ENCODE measurements around the gene SPINT2. TPM values are rescaled to one million over a fixed set of nuclear protein-coding genes. Genes with fewer than 3 reads are reported as not detected.

Gene SPINT2
- polyA plus RNA-seq, 1 donor (not counting 4 experiments of a cell fraction or from before 2014, with no cell fraction given) = 363 TPM

DNA sequence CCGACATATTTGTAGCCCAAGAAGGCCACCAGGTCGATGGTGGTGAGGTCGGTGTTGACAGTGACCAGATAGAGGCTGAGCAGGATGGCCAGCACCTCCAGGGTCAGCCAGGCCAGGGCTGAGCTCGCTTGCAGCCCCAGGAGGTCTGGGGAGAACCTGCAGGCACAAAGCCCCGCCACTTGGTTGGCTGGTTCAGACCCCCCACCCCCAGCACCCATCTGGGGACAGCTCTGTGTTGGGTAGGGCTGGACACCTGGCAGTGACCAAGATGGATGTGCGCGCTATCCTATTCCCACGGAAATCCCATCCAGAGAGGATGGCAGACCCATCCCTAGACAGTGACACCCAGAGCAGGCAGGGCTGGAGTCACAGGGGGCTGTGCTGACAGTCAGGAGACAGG is 43.2 kb downstream of the SPINT2 start:
- Histone ChIP-seq H3K27ac (ENCODE audit: control insufficient read depth, insufficient read depth, low read length) (no peak overlapping the region), H3K79me2 (ENCODE audit: control insufficient read depth, insufficient read depth, low read length) (peaks cover 22% of the 10 kb centered on the region), H2AFZ (ENCODE audit: control insufficient read depth, low read length) (no peak overlapping the region), H3K9me3 (ENCODE audit: control insufficient read depth, low read depth, low read length) (no peaks in the 10 kb centered on the region), H3K36me3 (ENCODE audit: control insufficient read depth in 2 of 2, extremely low read depth in 1 of 2, insufficient read depth in 2 of 2, low read length in 2 of 2) (peaks cover 6 to 30% of the 10 kb centered on the region in 2 experiments), H3K4me1 (ENCODE audit: control insufficient read depth, extremely low read depth, insufficient read depth, low read length) (peaks cover 23% of the 10 kb centered on the region), H3K27me3 (ENCODE audit: control insufficient read depth, extremely low read depth, insufficient read depth, low read length) (no peaks in the 10 kb centered on the region), H3K9ac (ENCODE audit: control insufficient read depth, extremely low read depth, insufficient read depth, low read length) (no peak overlapping the region), H3K9me1 (ENCODE audit: control insufficient read depth, extremely low read depth, insufficient read depth, low read length) (no peaks in the 10 kb centered on the region), H3K4me3 (ENCODE audit: control insufficient read depth in 2 of 3, extremely low read depth in 1 of 3, insufficient read depth in 2 of 3, low read depth in 1 of 3, low read length in 3 of 3) (no peak overlapping the region), H3K4me2 (ENCODE audit: control insufficient read depth, extremely low read depth, insufficient read depth, low read depth, low read length) (no peak overlapping the region), H4K20me1 (ENCODE audit: control insufficient read depth, extremely low read depth, insufficient read depth, low read length) (no peaks in the 10 kb centered on the region)
- DNase-seq (ENCODE audit: low read depth, low spot score) = no peak
- dilution Hi-C loops (cut with MboI; ENCODE audit: extremely low pct_ligation_motif_present, low sequenced_read_pairs) = no loop called here
- no peak for TF ChIP-seq CTCF (optimal IDR thresholded peaks at IDR 0.05 in 1 of 3, IDR thresholded peaks at IDR 0.05 in 1 of 3, conservative IDR thresholded peaks at IDR 0.05 in 1 of 3; ENCODE audit: extremely low read depth in 1 of 3, insufficient read depth in 2 of 3, low read length in 3 of 3)
- TF ChIP-seq EZH2 (IDR thresholded peaks at IDR 0.05; ENCODE audit: low read length) = no peak
- no peak for FAIRE-seq

GRCh38 chr19:38308006-38308766 is 43.8 kb downstream of the SPINT2 start:
- Histone ChIP-seq H3K27ac (ENCODE audit: control insufficient read depth, insufficient read depth, low read length) (no peak overlapping the region), H3K9me3 (ENCODE audit: control insufficient read depth, low read depth, low read length) (no peaks in the 10 kb centered on the region), H3K4me1 (ENCODE audit: control insufficient read depth, extremely low read depth, insufficient read depth, low read length) (peaks cover 20% of the 10 kb centered on the region), H3K9me1 (ENCODE audit: control insufficient read depth, extremely low read depth, insufficient read depth, low read length) (no peaks in the 10 kb centered on the region), H3K36me3 (ENCODE audit: control insufficient read depth in 2 of 2, extremely low read depth in 1 of 2, insufficient read depth in 2 of 2, low read length in 2 of 2) (peaks cover 6 to 30% of the 10 kb centered on the region in 2 experiments), H2AFZ (ENCODE audit: control insufficient read depth, low read length) (no peak overlapping the region), H4K20me1 (ENCODE audit: control insufficient read depth, extremely low read depth, insufficient read depth, low read length) (no peaks in the 10 kb centered on the region), H3K4me2 (ENCODE audit: control insufficient read depth, extremely low read depth, insufficient read depth, low read depth, low read length) (no peak overlapping the region), H3K9ac (ENCODE audit: control insufficient read depth, extremely low read depth, insufficient read depth, low read length) (no peak overlapping the region), H3K79me2 (ENCODE audit: control insufficient read depth, insufficient read depth, low read length) (peaks cover 22% of the 10 kb centered on the region), H3K27me3 (ENCODE audit: control insufficient read depth, extremely low read depth, insufficient read depth, low read length) (no peaks in the 10 kb centered on the region), H3K4me3 (ENCODE audit: control insufficient read depth in 2 of 3, extremely low read depth in 1 of 3, insufficient read depth in 2 of 3, low read depth in 1 of 3, low read length in 3 of 3) (no peak overlapping the region)
- DNase-seq (ENCODE audit: low read depth, low spot score) (no peak), FAIRE-seq (no peak)
- TF ChIP-seq CTCF (optimal IDR thresholded peaks at IDR 0.05 in 1 of 3, IDR thresholded peaks at IDR 0.05 in 1 of 3, conservative IDR thresholded peaks at IDR 0.05 in 1 of 3; ENCODE audit: extremely low read depth in 1 of 3, insufficient read depth in 2 of 3, low read length in 3 of 3) = no peak
- no peak for TF ChIP-seq EZH2 (IDR thresholded peaks at IDR 0.05; ENCODE audit: low read length)
- dilution Hi-C loops (cut with MboI; ENCODE audit: extremely low pct_ligation_motif_present, low sequenced_read_pairs) = no loop called here

All from keratinocyte (primary cell).